NK-92 treated with Interleukin-12 subunit alpha and Interleukin-12 subunit beta, amount 100 ng/mL, for 24 hours (cell line): Measurements from ENCODE around the gene ING4.

Source experiments
- DNase-seq: peaks from one replicate; lab custom pipeline; 2025; lab: John Stamatoyannopoulos, UW

Gene ING4

DNA sequence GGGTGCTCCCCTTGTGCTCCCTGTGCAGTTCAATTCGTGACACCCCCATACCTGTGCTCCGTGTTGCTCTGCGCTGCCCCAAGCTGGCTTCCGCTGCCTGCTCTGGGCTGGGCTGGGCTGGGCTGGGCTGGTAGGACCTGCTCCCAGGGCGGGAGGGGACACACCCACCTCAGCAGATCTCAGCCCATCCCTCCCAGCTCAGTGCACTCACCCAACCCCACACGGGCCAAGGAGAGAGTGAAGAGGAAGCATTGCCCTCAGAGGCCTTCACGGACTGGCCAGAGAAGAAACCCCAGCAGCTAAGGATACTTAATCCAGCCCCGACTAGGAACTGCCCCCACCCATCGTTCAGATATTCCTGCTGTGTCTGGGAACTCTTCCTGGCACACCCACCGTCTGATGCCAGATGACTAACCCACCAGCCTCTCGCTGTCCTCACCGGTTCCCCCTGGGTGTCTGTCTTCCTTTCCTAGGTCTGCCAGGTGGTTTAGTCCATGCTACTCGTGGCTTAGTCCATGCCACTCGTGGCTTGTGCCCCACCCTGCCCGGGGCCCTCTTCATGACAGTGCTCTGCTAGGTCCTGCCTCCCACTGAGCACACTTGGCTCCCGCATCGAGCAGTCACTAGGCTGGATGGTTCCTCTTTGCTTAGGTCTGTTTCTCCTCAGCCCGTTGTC lies 26.9 kb downstream of the ING4 start, which contains the start of gene LPAR5:
LPAR5 (minus strand) TSS at position 104 of the 676 bp plus-strand sequence. CDS start 14,711 bp downstream, outside the sequence.
- no peak for DNase-seq

GRCh38 chr12:6635375-6635855 lies 27.5 kb downstream of the ING4 start:
- DNase-seq = no peak

- DNase-seq = no peak
Observed at GRCh38 chr12:6632026-6632983, 30.6 kb downstream of the ING4 start.

GRCh38 chr12:6631549-6631961 lies 31.4 kb downstream of the ING4 start:
- DNase-seq = no peak

- DNase-seq = no peak
Observed at GRCh38 chr12:6630736-6631135, 32.2 kb downstream of the ING4 start.

GRCh38 chr12:6627616-6628015 lies 35.3 kb downstream of the ING4 start:
- no peak for DNase-seq

DNA sequence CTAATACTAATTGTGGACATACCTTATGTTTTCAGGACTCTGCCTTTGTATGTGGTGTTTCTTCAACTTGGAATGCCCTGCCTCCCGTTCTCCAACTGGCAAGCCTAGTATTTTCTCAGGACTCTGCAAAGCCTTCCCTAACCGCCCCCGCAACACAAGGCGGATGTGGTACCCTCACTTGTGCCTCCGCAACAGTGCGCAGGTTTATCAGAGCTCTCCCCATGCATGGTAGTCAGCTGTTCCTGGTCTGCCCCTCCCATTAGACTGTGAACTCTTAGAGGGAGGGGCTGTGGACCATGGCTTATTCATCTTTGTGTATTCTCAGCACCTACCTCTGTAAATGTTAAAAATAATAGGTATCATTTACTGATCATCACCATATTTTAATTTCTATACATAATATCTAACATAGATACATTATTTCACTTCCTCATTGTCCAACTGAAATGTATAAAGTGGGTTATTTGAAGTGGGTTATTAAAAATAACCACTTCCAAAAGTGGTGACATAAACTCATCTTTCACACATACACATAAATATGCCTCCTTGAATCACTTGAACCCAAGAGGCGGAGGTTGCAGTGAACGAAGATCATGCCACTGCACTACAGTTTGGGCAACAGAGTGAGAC lies 36.1 kb downstream of the ING4 start:
- DNase-seq = no peak

DNA sequence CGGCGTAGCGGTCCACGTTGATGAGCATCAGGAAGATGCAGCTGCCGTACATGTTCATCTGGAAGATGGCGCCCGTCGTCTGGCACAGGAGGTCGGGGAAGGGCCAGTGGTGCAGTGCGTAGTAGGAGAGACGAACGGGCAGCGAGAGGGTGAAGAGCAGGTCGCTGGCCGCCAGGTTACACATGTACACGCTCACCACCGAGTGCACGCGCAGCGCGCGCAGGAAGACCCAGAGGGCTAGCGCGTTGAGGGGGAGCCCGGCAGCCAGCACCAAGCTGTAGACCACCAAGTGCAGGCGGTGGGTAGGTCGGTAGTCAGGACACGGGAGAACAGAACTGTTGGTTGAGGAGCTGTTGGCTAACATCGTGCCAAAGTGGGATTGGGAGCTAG lies 42.0 kb downstream of the ING4 start:
- no peak for DNase-seq

GRCh38 chr12:6620137-6620884 lies 42.6 kb downstream of the ING4 start:
- no peak for DNase-seq

DNA sequence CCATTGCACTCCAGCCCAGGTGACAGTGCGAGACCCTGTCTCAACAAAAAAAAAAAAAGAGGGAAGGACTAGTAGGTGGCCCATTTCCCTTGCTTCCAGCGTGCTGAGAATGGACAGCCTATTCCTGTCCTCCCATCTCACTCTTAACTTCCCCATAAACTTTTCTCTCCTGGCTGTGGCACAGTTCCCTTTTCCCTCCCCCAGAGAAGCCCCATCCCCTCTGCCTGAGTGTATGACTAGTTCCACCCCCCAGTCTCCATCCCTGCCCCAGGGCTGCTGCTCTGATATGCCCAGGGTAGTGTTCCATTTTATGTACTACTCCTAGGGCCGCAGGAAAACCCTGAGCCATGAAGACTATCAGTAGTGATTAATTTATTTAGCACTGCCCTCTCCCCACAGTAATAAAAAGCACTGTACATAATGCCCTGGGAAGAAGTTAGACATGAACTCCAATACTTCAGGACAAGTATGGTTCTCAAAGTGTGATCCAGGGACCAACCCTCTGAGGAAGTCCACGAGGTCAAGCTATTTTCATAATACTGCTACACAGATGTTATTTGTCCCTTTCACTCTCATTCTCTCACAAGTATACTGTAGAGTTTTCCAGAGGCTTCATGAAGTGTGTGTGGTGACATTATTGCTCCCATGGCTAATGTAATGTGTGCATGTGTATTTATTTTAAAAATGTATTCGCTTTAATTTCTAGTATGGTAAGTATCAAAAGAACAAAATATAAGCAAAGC lies 44.3 kb downstream of the ING4 start:
- DNase-seq = no peak

DNA sequence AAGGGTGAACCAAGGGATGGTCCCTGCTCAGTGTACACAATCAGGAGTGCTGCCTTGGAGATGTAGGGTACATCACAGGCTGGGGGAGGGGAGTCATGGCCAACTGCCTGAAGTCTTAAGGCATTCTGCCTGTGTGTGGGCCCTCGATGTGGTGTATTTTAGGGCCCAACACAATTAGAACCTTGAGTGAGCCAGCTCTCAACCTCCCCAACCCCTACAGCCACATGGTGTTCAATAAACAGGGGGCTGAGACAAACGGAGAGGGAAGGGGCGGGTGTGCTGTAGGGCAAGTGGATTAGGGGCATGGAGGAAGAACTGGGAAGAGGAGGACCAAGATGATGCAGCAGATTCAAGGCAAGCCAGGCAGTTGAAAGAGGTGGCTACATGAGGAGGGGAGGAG lies 47.1 kb downstream of the ING4 start:
- DNase-seq = no peak

DNA sequence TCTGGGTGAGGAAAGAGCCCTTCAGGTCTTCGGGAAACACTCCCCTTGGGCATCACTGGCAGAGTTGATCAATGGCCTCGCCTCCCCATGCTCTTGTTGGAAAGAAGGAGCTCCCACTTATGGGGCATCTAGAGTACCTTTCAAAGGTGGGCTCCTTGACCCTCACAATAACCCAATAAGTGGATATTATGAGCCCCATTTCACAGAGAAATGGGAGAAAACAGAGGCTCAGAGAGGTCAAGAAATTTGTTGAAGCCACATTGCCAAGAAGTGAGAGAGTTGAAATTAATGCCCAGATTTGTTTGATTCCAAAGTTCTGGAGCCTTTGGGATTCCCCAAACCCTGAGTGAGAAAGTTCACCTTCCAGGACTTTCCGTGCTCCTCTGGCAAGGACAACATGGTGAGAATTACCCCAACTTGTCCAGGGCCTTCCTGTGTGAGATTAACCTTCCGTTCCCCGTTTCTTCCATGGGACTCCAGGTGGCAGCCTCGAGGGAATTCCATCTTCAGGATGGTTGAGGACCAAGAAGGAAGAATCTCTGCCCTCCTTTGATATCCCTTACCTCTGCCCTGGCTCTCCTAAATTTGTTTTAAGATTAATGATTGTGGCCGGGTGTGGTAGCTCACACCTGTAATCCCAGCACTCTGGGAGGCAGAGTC lies 48.3 kb downstream of the ING4 start:
- no peak for DNase-seq

DNA sequence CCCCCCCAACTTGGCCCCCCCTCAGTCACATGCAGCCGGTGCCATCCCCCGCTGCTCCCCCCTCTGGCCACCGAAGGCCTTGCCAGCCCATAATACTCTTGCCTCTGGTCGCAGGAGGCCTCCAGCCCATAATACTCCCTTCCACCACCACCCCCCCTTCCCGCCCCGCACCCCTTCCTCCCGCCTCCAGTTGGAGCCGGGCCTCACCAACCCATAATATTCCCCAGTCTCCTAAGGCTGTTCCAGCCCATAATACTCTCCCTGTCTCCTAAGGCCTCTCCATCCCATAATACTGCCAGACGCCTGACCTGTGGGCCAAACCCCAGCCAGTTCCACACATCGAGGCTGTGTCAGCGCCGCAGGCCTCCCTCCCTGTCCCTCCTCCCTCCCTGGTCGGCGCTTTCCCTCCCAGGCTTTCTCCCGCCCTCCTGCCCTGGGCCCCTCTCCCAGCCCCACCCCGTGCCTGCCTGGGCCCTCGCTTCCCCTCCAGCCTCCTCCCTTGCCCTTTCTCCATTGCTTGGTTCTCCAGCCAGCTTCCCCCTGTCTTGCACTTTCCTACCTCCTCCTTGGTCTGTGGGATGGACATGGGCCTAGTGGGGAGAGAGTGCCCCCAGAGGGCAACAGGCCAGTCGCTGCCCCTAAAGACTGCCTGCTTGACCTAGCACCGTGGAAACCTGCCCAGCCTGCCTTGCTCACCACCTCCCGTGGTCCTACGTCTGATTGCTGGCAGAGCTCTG lies 49.0 kb downstream of the ING4 start:
- DNase-seq = no peak

DNA sequence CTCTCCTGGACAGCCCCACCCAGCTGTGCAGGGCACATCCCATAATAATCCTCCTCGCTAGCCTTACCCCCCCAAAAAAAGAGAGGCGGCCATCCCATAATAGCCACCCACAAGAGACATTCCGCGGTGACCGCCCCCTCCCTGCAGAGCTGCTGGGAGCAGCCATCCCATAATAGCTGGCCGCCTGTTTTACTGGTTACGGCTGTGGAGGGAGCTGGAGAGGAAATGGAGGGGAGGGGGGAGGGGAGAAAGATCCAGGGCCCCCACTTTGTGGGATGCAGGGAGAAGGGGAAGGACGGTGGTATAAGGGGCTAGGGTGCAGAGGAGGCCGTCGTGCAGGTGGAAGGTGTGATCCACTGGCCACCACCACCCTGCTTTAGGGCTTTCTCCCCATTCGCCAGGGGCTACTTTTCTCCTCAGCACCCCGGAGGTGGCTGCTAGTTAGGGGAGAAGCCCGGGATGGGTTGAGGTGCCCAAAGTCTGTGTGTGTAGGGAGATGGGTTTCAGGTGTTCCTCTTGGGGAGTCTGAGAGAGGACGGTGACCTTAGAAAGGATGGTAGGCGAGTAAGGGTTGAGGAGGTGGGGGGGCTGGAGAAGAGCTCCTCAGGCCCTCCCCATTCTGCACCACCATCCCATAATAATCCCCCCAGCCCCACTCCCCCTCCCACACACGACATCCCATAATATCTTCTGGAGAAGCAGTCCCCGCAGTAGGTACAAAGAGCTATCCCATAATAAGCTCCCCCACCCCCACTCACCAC lies 49.7 kb downstream of the ING4 start:
- no peak for DNase-seq

DNA sequence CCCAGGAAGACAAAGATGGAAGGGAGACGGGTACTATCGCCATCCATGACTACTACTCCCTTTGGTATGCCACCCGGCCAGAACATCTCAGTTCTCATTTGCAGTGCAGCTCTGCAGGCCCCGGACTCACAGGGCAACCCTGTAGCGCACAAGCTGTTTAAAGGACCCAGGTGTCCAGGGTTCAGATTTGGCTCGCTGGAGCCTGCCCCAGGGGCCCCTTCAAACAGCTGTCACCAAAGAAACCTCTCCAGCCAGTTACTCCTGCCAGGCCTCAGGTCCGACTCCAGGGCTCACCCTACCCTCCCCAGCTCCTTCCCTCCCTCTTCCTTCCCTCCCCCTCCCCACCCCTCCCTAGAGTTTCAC lies 50.3 kb downstream of the ING4 start:
- DNase-seq = no peak

- no peak for DNase-seq
Observed at GRCh38 chr12:6612247-6612646, 50.7 kb downstream of the ING4 start.

- no peak for DNase-seq
Observed at GRCh38 chr12:6608592-6609281, 54.2 kb downstream of the ING4 start.

- DNase-seq = peak; percentile 40
Observed at GRCh38 chr12:6607751-6608591, 54.9 kb downstream of the ING4 start.
